Testis (tissue), 3 donors: ENCODE measurements around the gene FUT8. TPM values are rescaled to one million over a fixed set of nuclear protein-coding genes. Genes with fewer than 3 reads are reported as not detected.

Experiments used
- DNase-seq: peaks from one replicate; pipeline ENCODE4 v3.0.0-alpha.2; 2019
- H3K27ac ChIP-seq, 2 donors: fragments of 200-600 bp; sonication (generic); one replicate each; pipeline ENCODE4 v1.5.1; 2019
- H3K27me3 ChIP-seq: fragments of 200-600 bp; sonication (generic); one replicate; pipeline ENCODE4 v1.5.1; 2019
- H3K36me3 ChIP-seq: fragments of 200-600 bp; sonication (generic); one replicate; pipeline ENCODE4 v1.5.1; 2017; ENCODE audit warnings: low read depth; ENCODE audit errors: missing control alignments
- H3K4me1 ChIP-seq: fragments of 200-600 bp; sonication (generic); one replicate; pipeline ENCODE4 v1.5.1; 2019
- H3K4me3 ChIP-seq, 2 donors: fragments of 200-600 bp; sonication (generic); one replicate each; pipeline ENCODE4 v1.5.1; 2017 to 2019
- H3K9me3 ChIP-seq: fragments of 200-600 bp; sonication (generic); one replicate; pipeline ENCODE4 v1.5.1; 2017
- CTCF ChIP-seq, 3 experiments: fragments of 450-650 bp in 2 of 3; fragments of 200-600 bp in 1 of 3; sonication (generic) in 1 of 3; IDR thresholded peaks; one replicate each; pipeline ENCODE4 v1.5.1; 2016 to 2019; ENCODE audit warnings: antibody characterized with exemption in 3 of 3, mild to moderate bottlenecking in 2 of 3, moderate library complexity in 1 of 3
- POLR2A ChIP-seq: fragments of 450-650 bp; IDR thresholded peaks from one replicate; pipeline ENCODE4 v1.6.1; 2017; ENCODE audit warnings: antibody characterized with exemption, mild to moderate bottlenecking, moderate library complexity
- WGBS, 2 donors: methylation state at CpG; one replicate each; pipeline ENCODE4 v1.1.5; 2018; 5-methylcytosine and 5-hydroxymethylcytosine counted together
- intact Hi-C: fragments of 100-400 bp; cut with DNase I; formaldehyde crosslinking; loops from one replicate; pipeline ENCODE4 v1.15.1; 2023; ENCODE audit warnings: low total_unique reads
- polyA plus RNA-seq: library from polyadenylated mRNA; stranded (reverse); fragments of 350-450 nt; fragmentation: Illumina TruSeq; extraction: RNeasy Lipid Tissue Mini Kit (QIAGEN cat#74804); gene quantifications from one replicate; pipeline ENCODE4 v1.2.3, GENCODE V29; 2014; ENCODE audit warnings: low read depth, low replicate concordance; ENCODE audit not compliant: insufficient read depth
- total RNA-seq, 2 donors: library from RNA; depleted of rRNA; stranded (reverse); fragments of >200 nt; gene quantifications; one replicate each; pipeline ENCODE4 v1.2.3, GENCODE V29; 2016

Gene FUT8
- total and polyA plus RNA-seq, 3 donors from 2014 or later = 47.1 to 68.3 (median 58.7) TPM

- H3K4me1 ChIP-seq = peaks cover 13% of the 10 kb centered on the region
- no peaks in the 10 kb centered on the region for H3K9me3 ChIP-seq
- no peak for TF ChIP-seq POLR2A
- TF ChIP-seq CTCF (IDR thresholded peaks at IDR 0.05) = no peak
- WGBS, 2 donors = 41 to 42% methylated on average over 1 of the region's 1 CpG
- no peaks in the 10 kb centered on the region for H3K27me3 ChIP-seq
- no peaks in the 10 kb centered on the region for H3K36me3 ChIP-seq
- DNase-seq = no peak
- intact Hi-C loops = no loop called here
- H3K27ac ChIP-seq = peak overlapping the region in 1 of 2 donors; percentile 21
- H3K4me3 ChIP-seq = no peak overlapping the region
Measured at GRCh38 chr14:65431951-65432350, 19.4 kb downstream of the FUT8 start.

- no peak for TF ChIP-seq CTCF (IDR thresholded peaks at IDR 0.05)
- TF ChIP-seq POLR2A = no peak
- WGBS, 2 donors = 64 to 72% methylated on average over 6 of the region's 6 CpGs
- H3K4me1 ChIP-seq = peaks cover 13% of the 10 kb centered on the region
- no peaks in the 10 kb centered on the region for H3K36me3 ChIP-seq
- H3K27me3 ChIP-seq = no peaks in the 10 kb centered on the region
- intact Hi-C loops = no loop called here
- H3K27ac ChIP-seq = peak overlapping the region in 1 of 2 donors; percentile 23
- H3K4me3 ChIP-seq = no peak overlapping the region
- DNase-seq = no peak
- no peaks in the 10 kb centered on the region for H3K9me3 ChIP-seq
Measured at GRCh38 chr14:65432361-65432948, 19.9 kb downstream of the FUT8 start.

- no peaks in the 10 kb centered on the region for H3K9me3 ChIP-seq
- H3K4me3 ChIP-seq = no peak overlapping the region
- no peaks in the 10 kb centered on the region for H3K27me3 ChIP-seq
- H3K27ac ChIP-seq = peak overlapping the region in 1 of 2 donors; percentile 23
- 74 to 81% methylated on average over 2 of the region's 2 CpGs for WGBS, 2 donors
- TF ChIP-seq CTCF (IDR thresholded peaks at IDR 0.05) (no peak), POLR2A (no peak)
- H3K4me1 ChIP-seq = peaks cover 13% of the 10 kb centered on the region
- no peaks in the 10 kb centered on the region for H3K36me3 ChIP-seq
- intact Hi-C loops = no loop called here
- no peak for DNase-seq
Measured at GRCh38 chr14:65433157-65433556, 20.6 kb downstream of the FUT8 start.

- Histone ChIP-seq H3K4me1 (peaks cover 13% of the 10 kb centered on the region), H3K27me3 (no peaks in the 10 kb centered on the region), H3K4me3 (no peak overlapping the region), H3K9me3 (no peaks in the 10 kb centered on the region), H3K27ac (peak overlapping the region in 1 of 2 donors; percentile 39), H3K36me3 (no peaks in the 10 kb centered on the region)
- intact Hi-C loops = no loop called here
- TF ChIP-seq CTCF (IDR thresholded peaks at IDR 0.05) (no peak), POLR2A (no peak)
- 52 to 67% methylated on average over 2 of the region's 2 CpGs for WGBS, 2 donors
- DNase-seq = no peak
Measured at GRCh38 chr14:65433646-65434045, 21.1 kb downstream of the FUT8 start.

GRCh38 chr14:65434216-65434850, 21.8 kb downstream of the FUT8 start:
- Histone ChIP-seq H3K4me3 (no peak overlapping the region), H3K4me1 (peaks cover 13% of the 10 kb centered on the region), H3K9me3 (no peaks in the 10 kb centered on the region), H3K27ac (peak overlapping the region in 1 of 2 donors; percentile 39), H3K36me3 (no peaks in the 10 kb centered on the region), H3K27me3 (no peaks in the 10 kb centered on the region)
- WGBS, 2 donors = 35 to 42% methylated on average over 3 of the region's 3 CpGs
- no peak for DNase-seq
- no peak for TF ChIP-seq POLR2A
- no peak for TF ChIP-seq CTCF (IDR thresholded peaks at IDR 0.05)
- intact Hi-C loops = no loop called here
